Upper lobe of left lung (tissue), 6 donors: ENCODE measurements around the gene CRYBA2. TPM values are rescaled to one million over a fixed set of nuclear protein-coding genes. Genes with fewer than 3 reads are reported as not detected.

Experiments used
- ATAC-seq, 2 donors: fragments of 200-7000 bp; cut with Tn5 transposase; one replicate each; pipeline ENCODE4 v1.9.1; 2022; ENCODE audit warnings: mild to moderate bottlenecking in 2 of 2, moderate library complexity in 2 of 2; ENCODE audit not compliant: low FRiP score in 2 of 2
- DNase-seq, 2 donors: peaks; one replicate each; pipeline ENCODE4 v3.0.0-alpha.2; 2019 to 2020
- H3K27ac ChIP-seq, 4 donors: fragments of 200-600 bp; sonication (generic); one replicate each; pipeline ENCODE4 v1.5.1; 2016 to 2019
- H3K27me3 ChIP-seq, 4 donors: fragments of 200-600 bp; sonication (generic); one replicate each; pipeline ENCODE4 v1.5.1; 2017 to 2019
- H3K36me3 ChIP-seq, 4 donors: fragments of 200-600 bp; sonication (generic); one replicate each; pipeline ENCODE4 v1.5.1; 2016 to 2019
- H3K4me1 ChIP-seq, 4 donors: fragments of 200-600 bp; sonication (generic); one replicate each; pipeline ENCODE4 v1.5.1; 2018 to 2019
- H3K4me3 ChIP-seq, 4 donors: fragments of 200-600 bp; sonication (generic); one replicate each; pipeline ENCODE4 v1.5.1; 2017 to 2019; ENCODE audit warnings: mild to moderate bottlenecking in 2 of 4, moderate library complexity in 1 of 4
- H3K9me3 ChIP-seq, 4 donors: fragments of 200-600 bp; sonication (generic); one replicate each; pipeline ENCODE4 v1.5.1; 2018 to 2019
- CTCF ChIP-seq, 6 experiments: fragments of 450-650 bp in 4 of 6; fragments of 200-600 bp in 2 of 6; sonication (generic) in 2 of 6; IDR thresholded peaks; one replicate each; pipeline ENCODE4 v1.5.1; 2016 to 2019; ENCODE audit warnings: antibody characterized with exemption in 6 of 6
- EP300 ChIP-seq, 4 donors: sonication (generic); formaldehyde crosslinking; IDR thresholded peaks; one replicate each; pipeline ENCODE4 v1.5.1; 2017; ENCODE audit warnings: antibody characterized with exemption in 4 of 4, control low read depth in 2 of 4
- POLR2A ChIP-seq, 4 donors: fragments of 450-650 bp; IDR thresholded peaks; one replicate each; pipeline ENCODE4 v1.5.1; 2016 to 2017; ENCODE audit warnings: antibody characterized with exemption in 4 of 4, mild to moderate bottlenecking in 2 of 4
- POLR2AphosphoS5 ChIP-seq, 2 donors: sonication (generic); formaldehyde crosslinking; IDR thresholded peaks; one replicate each; pipeline ENCODE4 v1.5.1; 2017; ENCODE audit warnings: antibody characterized with exemption in 2 of 2
- WGBS, 2 donors: methylation state at CpG; one replicate each; pipeline ENCODE4 v1.1.5; 2017 to 2018; 5-methylcytosine and 5-hydroxymethylcytosine counted together
- total RNA-seq, 6 donors: library from RNA; depleted of rRNA in 4 of 6; stranded (reverse); fragments of >200 nt in 4 of 6; gene quantifications; one replicate each; pipeline versions ENCODE4 v1.1.0 to v1.2.1, GENCODE V29; 2016 to 2021
- donor health status: DM: no; HTN: no; CAD: no; lungs with moderate emphysema.
- donor health status: DM: no; HTN: yes; CAD: no; lungs with severe emphysema.

CRYBA2 gene
- total RNA-seq, 6 donors from 2014 or later: not detected

- H3K4me3 ChIP-seq: no peak overlapping the region
- no peak for ATAC-seq
- WGBS, 2 donors: 79 to 83% methylated on average over 17 to 21 of the region's 21 CpGs
- H3K4me1 ChIP-seq: no peaks in the 10 kb centered on the region
- no peaks in the 10 kb centered on the region for H3K36me3 ChIP-seq
- H3K27me3 ChIP-seq: no peaks in the 10 kb centered on the region
- no peak for TF ChIP-seq POLR2A (IDR thresholded peaks at IDR 0.05)
- no peak for TF ChIP-seq POLR2AphosphoS5 (IDR thresholded peaks at IDR 0.05)
- TF ChIP-seq EP300 (IDR thresholded peaks at IDR 0.05): no peak
- no peak for TF ChIP-seq CTCF (IDR thresholded peaks at IDR 0.05)
- no peak overlapping the region for H3K27ac ChIP-seq
- peak in 1 of 2 donors; percentile 81 for DNase-seq
- H3K9me3 ChIP-seq: no peaks in the 10 kb centered on the region
These were observed 38.0 kb upstream of the CRYBA2 start for GRCh38 chr2:219031005-219031738.

GRCh38 chr2:219030177-219030940 is 37.1 kb upstream of the CRYBA2 start:
- Histone ChIP-seq H3K27ac (no peak overlapping the region), H3K9me3 (no peaks in the 10 kb centered on the region), H3K36me3 (no peaks in the 10 kb centered on the region), H3K4me1 (no peaks in the 10 kb centered on the region), H3K27me3 (no peaks in the 10 kb centered on the region), H3K4me3 (no peak overlapping the region)
- 74 to 75% methylated on average over 9 to 16 of the region's 16 CpGs for whole genome bisulfite sequencing, 2 donors
- no peak for ATAC-seq
- DNase-seq: no peak
- no peak for TF ChIP-seq CTCF (IDR thresholded peaks at IDR 0.05)
- TF ChIP-seq EP300 (IDR thresholded peaks at IDR 0.05): no peak
- no peak for TF ChIP-seq POLR2AphosphoS5 (IDR thresholded peaks at IDR 0.05)
- TF ChIP-seq POLR2A (IDR thresholded peaks at IDR 0.05): no peak

GRCh38 chr2:219029829-219030165 is 36.6 kb upstream of the CRYBA2 start:
- Histone ChIP-seq H3K9me3 (no peaks in the 10 kb centered on the region), H3K36me3 (no peaks in the 10 kb centered on the region), H3K4me1 (no peaks in the 10 kb centered on the region), H3K27ac (no peak overlapping the region), H3K4me3 (no peak overlapping the region), H3K27me3 (no peaks in the 10 kb centered on the region)
- WGBS, 2 donors: 52 to 82% methylated on average over 5 to 8 of the region's 9 CpGs
- DNase-seq (peak in 1 of 2 donors; percentile 78), ATAC-seq (peak; percentile 81 to 87)
- TF ChIP-seq POLR2AphosphoS5 (IDR thresholded peaks at IDR 0.05) (no peak), CTCF (IDR thresholded peaks at IDR 0.05) (peak; percentile 85 to 96 (median 91)), EP300 (IDR thresholded peaks at IDR 0.05) (no peak)

- no peaks in the 10 kb centered on the region for H3K27me3 ChIP-seq
These were observed 36.0 kb upstream of the CRYBA2 start for GRCh38 chr2:219028996-219029828.

More at GRCh38 chr2:219028996-219029828, 36.0 kb upstream of the CRYBA2 start:
- Histone ChIP-seq H3K27ac (no peak overlapping the region), H3K4me1 (no peaks in the 10 kb centered on the region), H3K4me3 (no peak overlapping the region), H3K36me3 (no peaks in the 10 kb centered on the region), H3K9me3 (no peaks in the 10 kb centered on the region)
- no peak for ATAC-seq
- DNase-seq: no peak
- WGBS, 2 donors: 65 to 78% methylated on average over 8 to 13 of the region's 13 CpGs
- no peak for TF ChIP-seq POLR2A (IDR thresholded peaks at IDR 0.05)
- TF ChIP-seq EP300 (IDR thresholded peaks at IDR 0.05): no peak
- TF ChIP-seq CTCF (IDR thresholded peaks at IDR 0.05): no peak
- no peak for TF ChIP-seq POLR2AphosphoS5 (IDR thresholded peaks at IDR 0.05)
